Loucy (cell line): ENCODE results near the gene SLC38A1.

Experiments used
- H2AFZ ChIP-seq: fragments of 200-600 bp; sonication (generic); 2 replicates; pipeline ENCODE4 v1.6.0; 2016; ENCODE audit warnings: antibody characterized with exemption, mild to moderate bottlenecking, low read length, moderate library complexity
- H3F3A ChIP-seq: fragments of 200-600 bp; 2 replicates; pipeline ENCODE4 v1.6.0; 2016; ENCODE audit warnings: antibody characterized with exemption, low read depth, mild to moderate bottlenecking
- H3K27me3 ChIP-seq: fragments of 200-600 bp; sonication (generic); 2 replicates; pipeline ENCODE4 v1.6.1; 2014; ENCODE audit warnings: low read length, mild to moderate bottlenecking; ENCODE audit not compliant: insufficient read depth, poor library complexity, severe bottlenecking
- H3K36me3 ChIP-seq: fragments of 200-600 bp; sonication (generic); 2 replicates; pipeline ENCODE4 v1.6.1; 2016; ENCODE audit warnings: low read length; ENCODE audit not compliant: insufficient read depth
- H3K4me1 ChIP-seq: fragments of 200-600 bp; sonication (generic); 2 replicates; pipeline ENCODE4 v1.5.1; 2014; ENCODE audit warnings: low read length, mild to moderate bottlenecking; ENCODE audit not compliant: insufficient read depth, poor library complexity, severe bottlenecking
- H3K4me2 ChIP-seq: fragments of 200-600 bp; sonication (generic); 2 replicates; pipeline ENCODE4 v1.6.0; 2014; ENCODE audit warnings: antibody characterized with exemption, low read length, low read depth, mild to moderate bottlenecking; ENCODE audit not compliant: poor library complexity, severe bottlenecking
- H3K4me3 ChIP-seq: fragments of 200-600 bp; sonication (generic); 2 replicates; pipeline ENCODE4 v1.5.1; 2014; ENCODE audit warnings: low read length, mild to moderate bottlenecking, mixed read lengths; ENCODE audit not compliant: poor library complexity, severe bottlenecking
- H3K79me2 ChIP-seq: fragments of 200-600 bp; sonication (generic); 2 replicates; pipeline ENCODE4 v1.6.1; 2014; ENCODE audit warnings: low read length; ENCODE audit not compliant: insufficient read depth
- H3K9ac ChIP-seq: fragments of 200-600 bp; sonication (generic); 2 replicates; pipeline ENCODE4 v1.6.0; 2014; ENCODE audit warnings: mild to moderate bottlenecking, low read depth, low read length, moderate library complexity; ENCODE audit not compliant: poor library complexity, severe bottlenecking
- H3K9me2 ChIP-seq: fragments of 200-600 bp; sonication (generic); replicated peaks from 2 replicates; pipeline ENCODE4 v1.6.1; 2016; ENCODE audit warnings: low read depth, low read length, mixed read lengths
- H3K9me3 ChIP-seq: fragments of 200-600 bp; sonication (generic); 2 replicates; pipeline ENCODE4 v1.6.1; 2014; ENCODE audit warnings: mild to moderate bottlenecking, antibody characterized with exemption, low read length, low read depth; ENCODE audit not compliant: insufficient read depth
- H4K20me1 ChIP-seq: fragments of 200-600 bp; sonication (generic); 2 replicates; pipeline ENCODE4 v1.6.0; 2014; ENCODE audit warnings: antibody characterized with exemption, low read length, mild to moderate bottlenecking; ENCODE audit not compliant: insufficient read depth, poor library complexity, severe bottlenecking
- CTCF ChIP-seq: fragments of 200-600 bp; sonication (generic); conservative IDR thresholded peaks from 2 replicates; pipeline ENCODE4 v1.5.1; 2014; ENCODE audit warnings: mild to moderate bottlenecking, antibody characterized with exemption, low read length
- EZH2phosphoT487 ChIP-seq: fragments of 200-600 bp; IDR thresholded peaks from 2 replicates; pipeline ENCODE4 v1.6.1; 2018; ENCODE audit warnings: antibody characterized with exemption, mild to moderate bottlenecking, moderate library complexity, borderline replicate concordance

Gene SLC38A1

GRCh38 chr12:46181465-46181864 is 87.4 kb downstream of the SLC38A1 start:
- H3K9ac ChIP-seq: no peak overlapping the region
- no peaks in the 10 kb centered on the region for H3K36me3 ChIP-seq
- no peaks in the 10 kb centered on the region for H3K27me3 ChIP-seq
- H3K4me3 ChIP-seq: no peak overlapping the region
- H3F3A ChIP-seq: no peaks in the 10 kb centered on the region
- H4K20me1 ChIP-seq: no peaks in the 10 kb centered on the region
- H3K9me3 ChIP-seq: no peaks in the 10 kb centered on the region
- H3K4me1 ChIP-seq: peaks cover 34% of the 10 kb centered on the region
- H3K9me2 ChIP-seq: no peaks in the 10 kb centered on the region
- TF ChIP-seq CTCF: no peak
- TF ChIP-seq EZH2phosphoT487: no peak
- no peaks in the 10 kb centered on the region for H3K79me2 ChIP-seq
- no peak overlapping the region for H3K4me2 ChIP-seq
- H2AFZ ChIP-seq: no peak overlapping the region

- Histone ChIP-seq H4K20me1 (no peaks in the 10 kb centered on the region), H3K9me2 (no peaks in the 10 kb centered on the region), H3K9ac (no peak overlapping the region), H3K9me3 (no peaks in the 10 kb centered on the region), H3K4me1 (peaks cover 31% of the 10 kb centered on the region), H3K79me2 (no peaks in the 10 kb centered on the region), H3K4me2 (peak overlapping the region; percentile 8), H3F3A (no peaks in the 10 kb centered on the region), H2AFZ (no peak overlapping the region), H3K36me3 (no peaks in the 10 kb centered on the region), H3K4me3 (no peak overlapping the region), H3K27me3 (no peaks in the 10 kb centered on the region)
- TF ChIP-seq CTCF: no peak
These were observed 89.0 kb downstream of the SLC38A1 start for GRCh38 chr12:46179693-46180452.

- Histone ChIP-seq H3K4me2 (peak overlapping the region; percentile 63), H3K4me3 (peak overlapping the region; percentile 32), H3K9ac (no peak overlapping the region), H3K79me2 (no peaks in the 10 kb centered on the region), H3K9me2 (no peaks in the 10 kb centered on the region), H3F3A (no peaks in the 10 kb centered on the region), H3K27me3 (no peaks in the 10 kb centered on the region), H3K4me1 (peaks cover 31% of the 10 kb centered on the region), H3K9me3 (no peaks in the 10 kb centered on the region), H3K36me3 (no peaks in the 10 kb centered on the region), H4K20me1 (no peaks in the 10 kb centered on the region), H2AFZ (no peak overlapping the region)
- no peak for TF ChIP-seq EZH2phosphoT487
- no peak for TF ChIP-seq CTCF
These were observed 90.8 kb downstream of the SLC38A1 start for GRCh38 chr12:46177837-46178608.
